HFFc6 (cell line): ENCODE results near the gene DIP2B. TPM values are rescaled to one million over a fixed set of nuclear protein-coding genes. Genes with fewer than 3 reads are reported as not detected.

Source experiments
- DNase-seq: peaks from one replicate; pipeline ENCODE4 v3.0.0-alpha.2; 2018
- H3K27ac Mint-ChIP-seq: 2 replicates; pipeline ENCODE4 v1.8.0; 2020; ENCODE audit warnings: mild to moderate bottlenecking, mixed read lengths
- H3K27me3 Mint-ChIP-seq: 2 replicates; pipeline ENCODE4 v1.8.0; 2021; ENCODE audit warnings: mild to moderate bottlenecking, moderate library complexity, mixed read lengths; ENCODE audit not compliant: insufficient read depth
- H3K36me3 Mint-ChIP-seq: 2 replicates; pipeline ENCODE4 v1.8.0; 2021; ENCODE audit warnings: low read depth, mixed read lengths
- H3K4me1 Mint-ChIP-seq: 2 replicates; pipeline ENCODE4 v1.8.0; 2020; ENCODE audit warnings: low read depth, mixed read lengths
- H3K4me3 Mint-ChIP-seq: 2 replicates; pipeline ENCODE4 v1.8.0; 2020; ENCODE audit warnings: mild to moderate bottlenecking, moderate library complexity, mixed read lengths
- H3K9me3 Mint-ChIP-seq: 2 replicates; pipeline ENCODE4 v1.8.0; 2020; ENCODE audit warnings: mild to moderate bottlenecking, mixed read lengths
- total RNA-seq, 6 experiments: library from RNA; stranded (reverse); fragmentation: NEBNext Ultra II Directional; extraction: Animal tissue kit (Norgen Biotek cat#: 25700); gene quantifications; 2 replicates in 1 of 6; 3 replicates in 5 of 6; pipeline ENCODE4 v1.2.3, GENCODE V29; 2021
- TF ChIP-seq, protein P1 (sequence below): fragments of 200-600 bp; sonication (generic); IDR thresholded peaks from 2 replicates; pipeline ENCODE4 v1.5.0; 2021; ENCODE audit warnings: antibody characterized with exemption, mild to moderate bottlenecking

Gene DIP2B
- total RNA-seq, 6 experiments from 2014 or later, result 17.4 to 24.7 (median 20.6) TPM

- no peak overlapping the region for H3K4me3 Mint-ChIP-seq
- no peaks in the 10 kb centered on the region for H3K9me3 Mint-ChIP-seq
- TF ChIP-seq, protein P1, sequence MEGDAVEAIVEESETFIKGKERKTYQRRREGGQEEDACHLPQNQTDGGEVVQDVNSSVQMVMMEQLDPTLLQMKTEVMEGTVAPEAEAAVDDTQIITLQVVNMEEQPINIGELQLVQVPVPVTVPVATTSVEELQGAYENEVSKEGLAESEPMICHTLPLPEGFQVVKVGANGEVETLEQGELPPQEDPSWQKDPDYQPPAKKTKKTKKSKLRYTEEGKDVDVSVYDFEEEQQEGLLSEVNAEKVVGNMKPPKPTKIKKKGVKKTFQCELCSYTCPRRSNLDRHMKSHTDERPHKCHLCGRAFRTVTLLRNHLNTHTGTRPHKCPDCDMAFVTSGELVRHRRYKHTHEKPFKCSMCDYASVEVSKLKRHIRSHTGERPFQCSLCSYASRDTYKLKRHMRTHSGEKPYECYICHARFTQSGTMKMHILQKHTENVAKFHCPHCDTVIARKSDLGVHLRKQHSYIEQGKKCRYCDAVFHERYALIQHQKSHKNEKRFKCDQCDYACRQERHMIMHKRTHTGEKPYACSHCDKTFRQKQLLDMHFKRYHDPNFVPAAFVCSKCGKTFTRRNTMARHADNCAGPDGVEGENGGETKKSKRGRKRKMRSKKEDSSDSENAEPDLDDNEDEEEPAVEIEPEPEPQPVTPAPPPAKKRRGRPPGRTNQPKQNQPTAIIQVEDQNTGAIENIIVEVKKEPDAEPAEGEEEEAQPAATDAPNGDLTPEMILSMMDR, result no peak
- H3K36me3 Mint-ChIP-seq, result no peaks in the 10 kb centered on the region
- peak overlapping the region; percentile 30 for H3K27ac Mint-ChIP-seq
- no peaks in the 10 kb centered on the region for H3K27me3 Mint-ChIP-seq
- H3K4me1 Mint-ChIP-seq, result peaks cover 50% of the 10 kb centered on the region
- no peak for DNase-seq
Measured at GRCh38 chr12:50595667-50596066, 90.9 kb downstream of the DIP2B start.

GRCh38 chr12:50597200-50598195 is 92.7 kb downstream of the DIP2B start:
- DNase-seq, result peak; percentile 88
- Mint-ChIP-seq H3K4me3 (peak overlapping the region; percentile 55), H3K27me3 (no peaks in the 10 kb centered on the region; the same call in 1 of the 2 replicates), H3K27ac (peak overlapping the region; percentile 89), H3K4me1 (peaks cover 52% of the 10 kb centered on the region), H3K36me3 (peaks cover 4% of the 10 kb centered on the region), H3K9me3 (no peaks in the 10 kb centered on the region)
- TF ChIP-seq, protein P1, result peak; percentile 41; the same call in 1 of the 2 replicates

- peak overlapping the region; percentile 89 for H3K27ac Mint-ChIP-seq
- peaks cover 54% of the 10 kb centered on the region for H3K4me1 Mint-ChIP-seq
- no peaks in the 10 kb centered on the region for H3K9me3 Mint-ChIP-seq
- peaks cover 4% of the 10 kb centered on the region for H3K36me3 Mint-ChIP-seq
- H3K27me3 Mint-ChIP-seq, result no peaks in the 10 kb centered on the region; the same call in 1 of the 2 replicates
- peak; percentile 32 for DNase-seq
- TF ChIP-seq, protein P1, result no peak
- peak overlapping the region; percentile 55 for H3K4me3 Mint-ChIP-seq
Measured at GRCh38 chr12:50598321-50598862, 93.6 kb downstream of the DIP2B start.

- H3K27ac Mint-ChIP-seq, result peak overlapping the region; percentile 33; the same call in 1 of the 2 replicates
- peaks cover 4% of the 10 kb centered on the region for H3K36me3 Mint-ChIP-seq
- no peak overlapping the region for H3K4me3 Mint-ChIP-seq
- no peak for DNase-seq
- peaks cover 61% of the 10 kb centered on the region for H3K4me1 Mint-ChIP-seq
- no peaks in the 10 kb centered on the region; the same call in 1 of the 2 replicates for H3K27me3 Mint-ChIP-seq
- TF ChIP-seq, protein P1, result no peak
- no peaks in the 10 kb centered on the region for H3K9me3 Mint-ChIP-seq
Measured at GRCh38 chr12:50599366-50600095, 94.7 kb downstream of the DIP2B start.

DNA sequence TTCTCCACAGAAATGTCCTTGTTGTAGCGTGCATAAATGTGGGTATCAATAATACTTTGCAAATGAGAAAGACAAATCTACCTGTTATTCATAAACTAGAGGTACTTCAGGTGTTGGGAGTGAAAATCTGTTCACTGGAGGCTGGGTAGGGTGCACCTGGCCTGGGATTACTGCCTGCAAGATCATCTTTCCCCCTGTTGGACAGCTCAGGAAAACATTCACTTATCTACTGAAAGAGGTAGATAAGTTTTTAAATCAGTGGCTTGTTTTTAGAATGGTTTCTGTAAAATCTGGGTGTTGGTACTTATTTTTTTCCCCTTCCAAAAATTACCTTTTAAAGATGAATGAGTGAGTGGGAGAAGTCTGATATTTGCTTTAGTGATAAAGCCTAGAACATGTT is 95.6 kb downstream of the DIP2B start:
- TF ChIP-seq, protein P1, result no peak
- Mint-ChIP-seq H3K27me3 (no peaks in the 10 kb centered on the region; the same call in 1 of the 2 replicates), H3K4me3 (no peak overlapping the region), H3K9me3 (no peaks in the 10 kb centered on the region), H3K36me3 (peaks cover 4% of the 10 kb centered on the region), H3K27ac (no peak overlapping the region), H3K4me1 (peaks cover 61% of the 10 kb centered on the region)
- DNase-seq, result no peak
